ENCODE measurements around the gene ZXDB. TPM values are rescaled to one million over a fixed set of nuclear protein-coding genes. Genes with fewer than 3 reads are reported as not detected.
A peak's percentile ranks its signal among the peaks of the same experiment; 100 is the strongest.
"Not testable (repeated sequence)": the region's sequence is repeated elsewhere in the genome, so short reads cannot be mapped to it uniquely, and the experiment has no call there.

ZXDB gene
- total RNA-seq = 1 to 10 TPM; 5.4 to 5.8 TPM

GRCh38 chrX:57591284-57592159 is at the start of gene ZXDB:
Gene ZXDB, plus strand, starts transcription at chrX:57592011. Its CDS starts 38 bp downstream, at chrX:57592049.
- DNase-seq (ENCODE audit: low spot score); H3K27me3 Mint-ChIP-seq; H3K9me3 Mint-ChIP-seq; H3K36me3 Mint-ChIP-seq: not testable (repeated sequence)
- Mint-ChIP-seq H3K4me3 (peak within 1 kb of the TSS; percentile 87), H3K4me1 (ENCODE audit: low read depth in 2 of 2) (peaks cover 22 to 24% of the 10 kb centered on the region in 2 donors), H3K27ac (peak within 1 kb of the TSS; percentile 86 to 87)
- peak; percentile 65 to 73 for ATAC-seq

- Mint-ChIP-seq H3K27me3 (peaks cover 0 to 17% of the 10 kb centered on the region in 2 donors), H3K27ac (no peak overlapping the region), H3K9me3 (no peaks in the 10 kb centered on the region), H3K36me3 (no peaks in the 10 kb centered on the region), H3K4me1 (ENCODE audit: low read depth in 2 of 2) (no peaks in the 10 kb centered on the region), H3K4me3 (no peak overlapping the region)
- no peak for ATAC-seq
- DNase-seq (ENCODE audit: low spot score) = no peak
Measured at GRCh38 chrX:57565198-57565597, 26.6 kb upstream of the ZXDB start.

GRCh38 chrX:57573754-57574153 is 18.1 kb upstream of the ZXDB start:
- DNase-seq (ENCODE audit: low spot score) = no peak
- Mint-ChIP-seq H3K36me3 (no peaks in the 10 kb centered on the region), H3K27ac (no peak overlapping the region), H3K4me3 (no peak overlapping the region), H3K9me3 (no peaks in the 10 kb centered on the region), H3K4me1 (ENCODE audit: low read depth in 2 of 2) (no peaks in the 10 kb centered on the region), H3K27me3 (peaks cover 8 to 19% of the 10 kb centered on the region in 2 donors)
- ATAC-seq = no peak

GRCh38 chrX:57582948-57583347 is 8.9 kb upstream of the ZXDB start:
- not testable (repeated sequence) for ATAC-seq; H3K9me3 Mint-ChIP-seq; H3K27ac Mint-ChIP-seq; DNase-seq (ENCODE audit: low spot score); H3K4me3 Mint-ChIP-seq; H3K4me1 Mint-ChIP-seq (ENCODE audit: low read depth in 2 of 2); H3K36me3 Mint-ChIP-seq
- peaks cover 0 to 12% of the 10 kb centered on the region in 2 donors for H3K27me3 Mint-ChIP-seq

- Mint-ChIP-seq H3K4me1 (ENCODE audit: low read depth in 2 of 2) (no peaks in the 10 kb centered on the region), H3K27ac (no peak overlapping the region), H3K27me3 (peaks cover 0 to 12% of the 10 kb centered on the region in 2 donors), H3K4me3 (no peak overlapping the region), H3K9me3 (no peaks in the 10 kb centered on the region), H3K36me3 (no peaks in the 10 kb centered on the region)
- ATAC-seq (no peak), DNase-seq (ENCODE audit: low spot score) (no peak)
Measured at GRCh38 chrX:57583477-57583876, 8.3 kb upstream of the ZXDB start.

GRCh38 chrX:57586360-57586759 is 5.5 kb upstream of the ZXDB start:
- Mint-ChIP-seq H3K4me3 (no peak overlapping the region), H3K27me3 (peaks cover 0 to 6% of the 10 kb centered on the region in 2 donors), H3K4me1 (ENCODE audit: low read depth in 2 of 2) (peaks cover 0 to 6% of the 10 kb centered on the region in 2 donors), H3K9me3 (no peaks in the 10 kb centered on the region), H3K36me3 (no peaks in the 10 kb centered on the region), H3K27ac (no peak overlapping the region)
- no peak for DNase-seq (ENCODE audit: low spot score)
- no peak for ATAC-seq

- ATAC-seq (no peak), DNase-seq (ENCODE audit: low spot score) (no peak)
- Mint-ChIP-seq H3K27me3 (peaks cover 0 to under 1% of the 10 kb centered on the region in 2 donors), H3K27ac (no peak overlapping the region), H3K4me1 (ENCODE audit: low read depth in 2 of 2) (peaks cover 0 to 8% of the 10 kb centered on the region in 2 donors), H3K9me3 (no peaks in the 10 kb centered on the region), H3K4me3 (no peak overlapping the region), H3K36me3 (no peaks in the 10 kb centered on the region)
Measured at GRCh38 chrX:57587062-57587461, 4.7 kb upstream of the ZXDB start.

GRCh38 chrX:57587607-57588006 is 4.2 kb upstream of the ZXDB start:
- Mint-ChIP-seq H3K36me3 (no peaks in the 10 kb centered on the region), H3K27me3 (no peaks in the 10 kb centered on the region), H3K27ac (no peak overlapping the region), H3K4me1 (ENCODE audit: low read depth in 2 of 2) (peaks cover 0 to 8% of the 10 kb centered on the region in 2 donors), H3K9me3 (no peaks in the 10 kb centered on the region), H3K4me3 (no peak overlapping the region)
- DNase-seq (ENCODE audit: low spot score) (no peak), ATAC-seq (no peak)

- not testable (repeated sequence) for H3K9me3 Mint-ChIP-seq
- Mint-ChIP-seq H3K27ac (peak overlapping the region in 1 of 2 donors; percentile 86), H3K4me1 (ENCODE audit: low read depth in 2 of 2) (peaks cover 26% of the 10 kb centered on the region in 2 donors)
Measured at GRCh38 chrX:57592160-57592893, 516 bp downstream of the ZXDB start.

GRCh38 chrX:57592894-57593215 is 1.0 kb downstream of the ZXDB start:
- H3K36me3 Mint-ChIP-seq; H3K27me3 Mint-ChIP-seq; H3K9me3 Mint-ChIP-seq; H3K27ac Mint-ChIP-seq; DNase-seq (ENCODE audit: low spot score): not testable (repeated sequence)
- peak overlapping the region; percentile 41 for H3K4me3 Mint-ChIP-seq
- ATAC-seq = peak; percentile 60 to 63
- H3K4me1 Mint-ChIP-seq (ENCODE audit: low read depth in 2 of 2) = peaks cover 26% of the 10 kb centered on the region in 2 donors

More at GRCh38 chrX:57592160-57592893, 516 bp downstream of the ZXDB start:
- H3K27me3 Mint-ChIP-seq; DNase-seq (ENCODE audit: low spot score); H3K4me3 Mint-ChIP-seq; H3K36me3 Mint-ChIP-seq: not testable (repeated sequence)
- peak; percentile 91 to 92 for ATAC-seq

- no peaks in the 10 kb centered on the region for H3K9me3 Mint-ChIP-seq
- peaks cover 0 to 5% of the 10 kb centered on the region in 2 donors for H3K27me3 Mint-ChIP-seq
- H3K4me1 Mint-ChIP-seq (ENCODE audit: low read depth in 2 of 2) = peaks cover 26% of the 10 kb centered on the region in 2 donors
- H3K4me3 Mint-ChIP-seq = peak overlapping the region; percentile 87
- DNase-seq (ENCODE audit: low spot score) (no peak), ATAC-seq (no peak)
- peaks cover 5% of the 10 kb centered on the region for H3K36me3 Mint-ChIP-seq
- peak overlapping the region; percentile 5 to 44 for H3K27ac Mint-ChIP-seq
Measured at GRCh38 chrX:57595381-57595811, 3.6 kb downstream of the ZXDB start.

GRCh38 chrX:57596109-57596508 is 4.3 kb downstream of the ZXDB start:
- DNase-seq (ENCODE audit: low spot score) (no peak), ATAC-seq (no peak)
- peaks cover 0 to 5% of the 10 kb centered on the region in 2 donors for H3K27me3 Mint-ChIP-seq
- H3K4me3 Mint-ChIP-seq = peak overlapping the region; percentile 68
- peak overlapping the region in 1 of 2 donors; percentile 21 for H3K27ac Mint-ChIP-seq
- no peaks in the 10 kb centered on the region for H3K9me3 Mint-ChIP-seq
- H3K36me3 Mint-ChIP-seq = peaks cover 5% of the 10 kb centered on the region
- H3K4me1 Mint-ChIP-seq (ENCODE audit: low read depth in 2 of 2) = peaks cover 23 to 26% of the 10 kb centered on the region in 2 donors

- Mint-ChIP-seq H3K27me3 (peaks cover 0 to 5% of the 10 kb centered on the region in 2 donors), H3K9me3 (no peaks in the 10 kb centered on the region), H3K36me3 (peaks cover 5% of the 10 kb centered on the region), H3K4me1 (ENCODE audit: low read depth in 2 of 2) (peaks cover 19 to 26% of the 10 kb centered on the region in 2 donors), H3K4me3 (peak overlapping the region; percentile 55), H3K27ac (peak overlapping the region in 1 of 2 donors; percentile 21)
- ATAC-seq (no peak), DNase-seq (ENCODE audit: low spot score) (no peak)
Measured at GRCh38 chrX:57596516-57596915, 4.7 kb downstream of the ZXDB start.

Data from natural killer cell treated with Interleukin-12 subunit alpha and Interleukin-12 subunit beta and Interleukin-15 and Interleukin-18, amount 100 ng/mL, for 72 hours (primary cell).